GM21825 (cell line): ENCODE measurements around the gene PDSS2.
"Not testable (repeated sequence)": the region's sequence is repeated elsewhere in the genome, so short reads cannot be mapped to it uniquely, and the experiment has no call there.

Experiments
- ATAC-seq: cut with Tn5 transposase; IDR thresholded peaks from one replicate; pipeline ENCODE4 v1.9.1; 2021; ENCODE audit warnings: mild to moderate bottlenecking, moderate library complexity; ENCODE audit not compliant: unreplicated experiment

The PDSS2 gene

GRCh38 chr6:107230448-107230847 lies 228.9 kb downstream of the PDSS2 start:
- no peak for ATAC-seq

GRCh38 chr6:107230024-107230423 lies 229.3 kb downstream of the PDSS2 start:
- no peak for ATAC-seq

- ATAC-seq: no peak
Observed at GRCh38 chr6:107228754-107229153, 230.6 kb downstream of the PDSS2 start.

DNA sequence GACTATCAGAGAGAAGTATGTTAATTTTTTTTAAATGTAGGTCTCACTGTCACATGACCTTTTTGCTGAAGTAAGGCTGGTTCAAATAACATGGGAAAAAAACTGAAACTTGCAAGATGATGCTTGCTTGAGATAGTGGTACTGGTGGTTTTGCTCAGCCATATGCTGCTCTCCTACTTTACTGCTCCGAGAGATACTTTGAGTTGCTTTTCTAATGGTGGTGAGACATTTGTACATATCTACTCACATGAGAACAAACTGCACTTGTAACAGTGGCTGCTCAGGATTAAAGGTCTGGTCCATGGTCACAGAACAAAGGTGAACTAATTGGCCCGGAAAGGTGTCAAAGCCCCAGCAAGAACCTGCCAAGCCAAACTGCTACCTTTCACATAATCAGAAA lies 237.8 kb downstream of the PDSS2 start:
- no peak for ATAC-seq

DNA sequence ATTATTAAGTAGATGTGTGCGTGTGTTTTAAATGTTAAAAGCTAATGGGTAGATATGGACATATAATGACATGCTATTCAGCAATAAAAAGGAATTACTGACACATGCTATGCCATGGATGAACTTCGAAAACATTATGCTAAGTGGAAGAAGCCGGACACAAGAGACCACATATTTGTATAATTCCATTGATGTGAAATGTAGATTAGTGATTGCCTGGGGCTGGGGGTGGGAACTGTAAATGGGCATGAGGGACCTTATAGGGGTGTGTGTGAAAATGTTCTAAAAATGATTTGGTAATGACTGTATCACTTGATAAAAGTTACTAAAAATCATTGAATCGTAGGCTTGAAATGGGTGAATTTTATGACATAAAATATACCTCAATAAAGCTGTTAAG lies 239.5 kb downstream of the PDSS2 start:
- ATAC-seq: no peak

DNA sequence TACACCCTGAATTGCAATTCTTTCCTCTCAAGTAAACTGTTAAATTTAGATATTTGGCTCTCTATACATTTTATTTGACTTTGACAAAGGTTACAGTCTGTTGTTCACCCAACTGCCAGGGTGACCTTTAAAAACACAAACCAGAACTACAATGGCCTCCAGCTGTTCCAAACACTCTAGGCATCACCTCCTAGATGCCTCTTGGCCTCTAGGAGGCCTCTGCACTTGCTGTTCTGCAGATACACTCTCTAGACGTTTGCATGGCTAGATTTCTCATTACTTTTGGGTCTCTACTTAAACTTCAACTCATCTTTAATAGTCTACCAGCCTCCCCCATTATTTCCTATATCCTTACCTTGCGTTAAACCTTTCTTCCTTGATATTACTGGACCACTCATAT lies 241.2 kb downstream of the PDSS2 start:
- no peak for ATAC-seq

GRCh38 chr6:107217248-107217647 lies 242.1 kb downstream of the PDSS2 start:
- ATAC-seq: no peak

GRCh38 chr6:107216197-107216933 lies 243.0 kb downstream of the PDSS2 start:
- ATAC-seq: no peak

GRCh38 chr6:107215334-107215733 lies 244.0 kb downstream of the PDSS2 start:
- no peak for ATAC-seq

- ATAC-seq: no peak
Observed at GRCh38 chr6:107214655-107215054, 244.7 kb downstream of the PDSS2 start.

- ATAC-seq: no peak
Observed at GRCh38 chr6:107209406-107210305, 249.7 kb downstream of the PDSS2 start.

GRCh38 chr6:107207251-107207873 lies 252.0 kb downstream of the PDSS2 start:
- no peak for ATAC-seq

- no peak for ATAC-seq
Observed at GRCh38 chr6:107205058-107205998, 254.0 kb downstream of the PDSS2 start.

GRCh38 chr6:107202876-107203468 lies 256.4 kb downstream of the PDSS2 start:
- no peak for ATAC-seq

GRCh38 chr6:107198631-107199416 lies 260.5 kb downstream of the PDSS2 start:
- no peak for ATAC-seq

DNA sequence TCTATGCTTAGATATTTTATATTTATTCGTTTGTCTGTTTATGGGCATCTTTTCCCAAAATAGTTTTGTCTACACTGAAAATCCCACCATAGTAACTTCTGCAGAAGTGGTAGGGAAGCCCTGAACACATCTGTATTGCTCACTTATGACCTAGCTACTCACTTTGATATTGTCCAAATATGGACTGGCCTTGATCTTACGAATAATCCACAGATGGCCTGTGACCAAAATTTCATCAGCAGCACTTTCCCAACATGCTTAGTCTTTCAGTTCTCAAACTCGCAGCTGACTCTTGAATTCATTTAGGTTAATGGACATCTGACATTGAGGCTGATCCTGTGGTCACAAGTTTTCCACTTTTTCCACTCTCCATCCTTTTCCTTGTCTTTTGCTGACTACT lies 263.2 kb downstream of the PDSS2 start:
- ATAC-seq: no peak

DNA sequence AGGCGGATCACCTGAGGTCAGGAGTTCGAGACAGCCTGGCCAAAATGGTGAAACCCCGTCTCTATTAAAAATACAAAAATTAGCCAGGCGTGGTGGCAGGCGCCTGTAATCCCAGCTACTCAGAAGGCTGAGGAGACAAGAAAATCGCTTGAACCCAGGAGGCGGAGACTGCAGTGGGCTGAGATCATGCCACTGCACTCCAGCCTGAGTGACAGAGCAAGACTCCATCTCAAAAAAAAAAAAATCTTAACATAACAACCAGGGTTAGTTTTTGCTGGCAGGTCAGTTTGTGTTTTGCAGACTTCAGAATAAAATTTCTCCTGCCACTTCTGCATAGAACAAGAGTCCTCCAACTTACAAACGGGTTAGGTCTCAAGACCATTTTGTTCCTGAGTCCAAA lies 264.6 kb downstream of the PDSS2 start:
- ATAC-seq: not testable (repeated sequence)

GRCh38 chr6:107192830-107193229 lies 266.5 kb downstream of the PDSS2 start:
- ATAC-seq: no peak

GRCh38 chr6:107187630-107188029 lies 271.7 kb downstream of the PDSS2 start:
- ATAC-seq: no peak
